ENCODE measurements around the gene ZSCAN12. TPM values are rescaled to one million over a fixed set of nuclear protein-coding genes. Genes with fewer than 3 reads are reported as not detected.
"Not testable (repeated sequence)": the region's sequence is repeated elsewhere in the genome, so short reads cannot be mapped to it uniquely, and the experiment has no call there.

Gene ZSCAN12
- total RNA-seq, 2 donors from 2014 or later: 4.9 to 5.1 TPM

DNA sequence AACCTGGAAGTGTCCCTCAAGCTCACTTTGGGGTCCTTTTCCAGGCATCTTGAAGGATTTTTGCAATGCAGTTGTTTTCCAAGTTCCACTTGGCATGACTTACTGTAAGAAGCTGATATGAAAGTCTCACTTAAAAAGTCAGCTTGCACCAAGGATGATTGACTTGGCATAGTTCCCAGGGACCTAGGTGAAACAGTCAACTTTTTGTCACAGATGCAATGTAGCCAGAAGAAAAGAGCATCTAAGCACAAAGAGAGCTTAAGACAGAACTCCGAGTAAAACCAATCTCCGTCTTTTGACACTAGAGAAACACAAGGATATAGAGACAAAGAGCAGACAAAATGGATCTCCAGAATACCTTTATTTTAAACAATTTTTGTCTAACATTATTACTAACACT is 2.6 kb upstream of the ZSCAN12 start:
- no peak for ATAC-seq
- DNase-seq: no peak

GRCh38 chr6:28401172-28401571 is 1.6 kb upstream of the ZSCAN12 start:
- no peak for ATAC-seq

More for the DNA sequence above, 2.6 kb upstream of the ZSCAN12 start:
- intact Hi-C loops (cut with DNase I, micrococcal nuclease): no loop called here

DNA sequence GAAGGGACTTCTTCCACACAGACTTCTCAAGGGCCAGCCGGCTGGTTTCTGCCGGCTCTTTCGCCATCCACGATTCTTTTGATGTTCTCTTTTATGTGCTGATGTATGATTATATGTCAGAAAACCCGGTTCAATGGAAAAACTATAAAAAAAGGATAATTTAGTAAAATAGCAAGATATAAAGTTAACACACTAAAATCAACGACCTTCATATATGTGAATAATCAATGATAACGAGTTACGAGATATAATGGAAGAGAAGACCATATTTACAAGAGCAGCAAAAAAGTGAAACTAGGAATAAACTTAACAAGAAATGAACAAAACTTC is 540 bp upstream of the ZSCAN12 start:
- intact Hi-C loops (cut with DNase I, micrococcal nuclease): no loop called here
- DNase-seq (no peak), ATAC-seq (no peak)

More at GRCh38 chr6:28401172-28401571, 1.6 kb upstream of the ZSCAN12 start:
- DNase-seq: no peak
- intact Hi-C loops (cut with DNase I, micrococcal nuclease): no loop called here

DNA sequence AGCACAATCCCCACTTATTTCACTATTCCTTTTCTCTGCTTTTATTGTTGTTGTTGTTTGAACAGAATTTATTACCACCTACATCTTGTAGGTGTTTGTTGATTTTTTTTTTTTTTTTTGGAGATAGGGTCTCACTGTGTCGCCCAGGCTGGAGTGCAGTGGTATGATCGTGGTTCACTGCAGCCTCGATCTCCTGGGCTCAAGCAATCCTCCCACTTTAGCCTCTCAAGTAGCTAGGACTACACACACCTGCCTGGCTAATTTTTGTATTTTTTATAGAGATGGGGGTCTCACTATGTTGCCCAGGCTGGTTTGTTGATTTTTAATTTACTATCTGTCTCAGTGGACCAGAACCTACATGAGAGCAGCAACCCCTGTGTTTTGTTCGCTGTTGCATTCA is 3.6 kb downstream of the ZSCAN12 start:
- DNase-seq: no peak
- ATAC-seq: no peak
- intact Hi-C loops (cut with DNase I, micrococcal nuclease): no loop called here

GRCh38 chr6:28393912-28394662 is 5.5 kb downstream of the ZSCAN12 start:
- no peak for DNase-seq
- intact Hi-C loops (cut with DNase I, micrococcal nuclease): no loop called here
- no peak for ATAC-seq

- DNase-seq (no peak), ATAC-seq (no peak)
- intact Hi-C loops (cut with DNase I, micrococcal nuclease): no loop called here
These were observed 8.9 kb downstream of the ZSCAN12 start for GRCh38 chr6:28390688-28391087.

- intact Hi-C loops (cut with DNase I, micrococcal nuclease): no loop called here
- ATAC-seq (no peak), DNase-seq (no peak)
These were observed 15.4 kb downstream of the ZSCAN12 start for GRCh38 chr6:28384143-28384533.

DNA sequence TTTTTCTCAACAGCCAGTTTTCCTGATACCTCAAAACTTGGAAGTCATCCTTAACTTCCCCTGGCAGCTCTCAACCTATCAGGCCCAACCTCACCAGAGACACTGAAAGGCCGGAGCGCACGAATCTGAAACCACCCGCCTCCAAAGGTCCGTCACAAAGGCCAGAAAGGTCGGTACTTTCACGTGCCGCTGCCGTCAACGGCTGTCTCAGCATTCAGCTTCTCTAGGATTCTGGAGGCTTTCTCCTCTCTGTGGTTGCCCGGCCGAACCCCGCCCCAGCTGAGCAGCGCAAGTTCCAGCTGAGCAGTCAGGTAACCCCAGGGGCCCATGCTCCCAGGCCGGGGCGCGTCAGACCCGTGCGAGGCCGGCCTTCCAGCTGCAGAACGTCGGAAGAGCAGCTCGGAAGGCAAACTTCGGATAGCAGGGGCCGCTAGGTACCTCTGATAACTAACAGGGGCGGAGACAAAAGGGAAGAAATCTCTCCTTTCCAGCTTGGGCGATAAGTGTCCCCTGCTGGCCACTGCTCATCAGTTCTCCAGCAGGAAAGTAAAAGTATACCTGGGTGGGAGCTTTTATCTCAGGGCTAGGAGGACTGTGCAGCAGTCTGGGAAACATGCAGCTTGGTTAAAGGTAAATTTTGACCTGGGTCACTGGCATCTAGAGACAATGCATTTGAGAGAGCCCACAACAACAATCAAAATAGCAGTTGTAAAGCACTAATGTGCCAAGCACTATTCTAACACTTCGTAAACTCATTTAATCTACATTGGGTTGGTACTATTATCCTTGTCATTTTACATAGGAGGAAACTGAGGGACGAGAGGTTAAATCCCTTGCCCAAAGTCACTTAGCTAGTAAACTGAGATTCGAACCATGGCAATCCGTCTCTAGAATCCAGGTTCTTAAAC is 16.1 kb downstream of the ZSCAN12 start:
- DNase-seq (peak; percentile 91 to 94), ATAC-seq (peak; percentile 98)
- intact Hi-C loops (cut with DNase I, micrococcal nuclease): no loop called here

GRCh38 chr6:28380381-28380780 is 19.2 kb downstream of the ZSCAN12 start:
- ATAC-seq: no peak
- intact Hi-C loops (cut with DNase I, micrococcal nuclease): no loop called here

DNA sequence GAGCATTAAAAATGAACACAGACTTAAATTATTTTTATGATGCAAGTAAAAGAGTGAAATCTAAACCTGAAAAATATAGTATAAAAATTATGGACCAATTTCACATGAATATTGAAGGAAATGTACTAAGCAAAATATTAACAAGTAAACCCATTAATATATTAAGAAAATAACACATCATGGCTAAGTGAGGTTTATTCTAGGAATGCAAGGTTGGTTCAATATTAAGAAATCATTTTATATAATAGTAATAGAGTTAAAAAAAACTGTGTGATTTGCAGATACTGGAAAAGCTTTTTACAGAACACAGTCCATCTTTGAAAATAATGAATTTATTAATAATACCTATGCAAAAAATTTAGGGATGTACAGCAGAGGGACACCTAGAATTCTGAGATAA is 20.9 kb downstream of the ZSCAN12 start:
- no peak for ATAC-seq
- DNase-seq: no peak
- intact Hi-C loops (cut with DNase I, micrococcal nuclease): no loop called here

More at GRCh38 chr6:28380381-28380780, 19.2 kb downstream of the ZSCAN12 start:
- DNase-seq: no peak

DNA sequence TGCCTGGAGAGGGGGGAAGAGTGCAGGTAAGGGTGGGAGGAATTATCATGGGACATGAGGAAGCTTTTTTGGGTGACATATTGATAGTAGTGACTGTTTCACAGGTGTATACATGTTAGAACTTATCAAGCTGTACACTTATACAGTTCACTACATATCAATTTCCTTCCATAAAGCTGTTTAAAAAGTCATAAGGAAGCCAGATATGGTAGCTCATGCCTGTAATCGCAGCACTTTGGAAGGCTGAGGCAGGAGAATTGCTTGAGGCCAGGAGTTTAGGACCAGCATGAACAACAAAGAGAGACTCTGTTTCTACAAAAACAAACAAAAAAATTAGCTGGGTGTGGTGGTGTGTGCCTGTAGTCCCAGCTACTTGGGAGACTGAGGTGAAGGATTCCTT is 21.7 kb downstream of the ZSCAN12 start:
- ATAC-seq: peak; percentile 87
- intact Hi-C loops (cut with DNase I, micrococcal nuclease): no loop called here

GRCh38 chr6:28373925-28374324 is 25.6 kb downstream of the ZSCAN12 start:
- intact Hi-C loops (cut with DNase I, micrococcal nuclease): no loop called here
- ATAC-seq (no peak), DNase-seq (no peak)

More for the DNA sequence above, 21.7 kb downstream of the ZSCAN12 start:
- DNase-seq: no peak

GRCh38 chr6:28371706-28372451 is 27.7 kb downstream of the ZSCAN12 start:
- ATAC-seq (no peak), DNase-seq (no peak)
- intact Hi-C loops (cut with DNase I, micrococcal nuclease): no loop called here

DNA sequence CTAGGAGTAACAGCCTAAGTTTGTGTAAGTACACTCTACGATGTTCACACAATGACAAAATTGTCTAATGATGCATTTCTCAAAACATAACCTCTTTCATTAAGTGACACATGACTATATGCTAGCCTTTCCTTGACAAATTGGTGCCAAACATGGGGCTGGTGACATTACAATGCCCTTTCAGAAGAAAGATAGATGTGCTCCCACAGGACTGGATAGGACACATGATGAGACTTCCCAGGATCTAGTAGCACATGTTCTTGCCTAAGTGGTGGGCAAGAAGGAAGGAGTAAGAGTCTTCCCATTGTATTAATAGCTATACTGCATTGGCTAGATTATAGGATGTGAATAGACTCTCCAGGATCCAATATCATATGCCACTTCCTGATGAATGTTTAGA is 28.3 kb downstream of the ZSCAN12 start:
- ATAC-seq (no peak), DNase-seq (no peak)
- intact Hi-C loops (cut with DNase I, micrococcal nuclease): no loop called here

GRCh38 chr6:28370440-28370839 is 29.1 kb downstream of the ZSCAN12 start:
- DNase-seq (no peak), ATAC-seq (no peak)
- intact Hi-C loops (cut with DNase I, micrococcal nuclease): no loop called here

DNA sequence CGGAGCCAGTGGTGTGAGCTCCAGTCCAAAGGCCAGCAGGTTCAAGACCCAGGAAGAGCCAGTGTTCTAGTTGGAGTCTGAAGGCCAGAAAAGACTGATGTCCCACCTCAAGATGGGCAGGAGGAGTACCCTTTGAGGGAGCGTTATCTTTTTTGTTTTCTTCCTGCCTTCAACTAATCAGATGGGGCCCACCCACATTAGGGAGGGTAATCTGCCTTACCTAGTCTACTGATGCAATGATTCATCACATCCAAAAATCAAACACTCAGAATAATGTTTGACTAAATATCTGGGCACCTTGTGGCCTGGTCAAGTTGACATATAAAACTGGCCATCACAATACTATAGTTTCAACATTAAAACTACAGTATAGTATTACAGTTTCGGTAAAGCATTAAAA is 30.1 kb downstream of the ZSCAN12 start:
- no peak for ATAC-seq
- no peak for DNase-seq
- intact Hi-C loops (cut with DNase I, micrococcal nuclease): no loop called here

GRCh38 chr6:28368522-28368921 is 31.0 kb downstream of the ZSCAN12 start:
- intact Hi-C loops (cut with DNase I, micrococcal nuclease): no loop called here
- no peak for ATAC-seq
- no peak for DNase-seq

DNA sequence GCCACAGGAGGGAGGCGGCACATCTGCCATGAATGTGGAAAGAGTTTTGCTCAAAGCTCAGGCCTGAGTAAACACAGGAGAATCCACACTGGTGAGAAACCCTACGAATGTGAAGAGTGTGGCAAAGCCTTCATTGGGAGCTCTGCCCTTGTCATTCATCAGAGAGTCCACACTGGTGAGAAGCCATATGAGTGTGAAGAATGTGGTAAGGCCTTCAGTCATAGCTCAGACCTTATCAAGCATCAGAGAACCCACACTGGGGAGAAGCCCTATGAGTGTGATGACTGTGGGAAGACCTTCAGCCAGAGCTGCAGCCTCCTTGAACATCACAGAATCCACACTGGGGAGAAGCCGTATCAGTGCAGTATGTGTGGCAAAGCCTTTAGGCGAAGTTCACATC is 34.0 kb downstream of the ZSCAN12 start:
- DNase-seq; intact Hi-C loops (cut with DNase I, micrococcal nuclease); ATAC-seq: not testable (repeated sequence)

- intact Hi-C loops (cut with DNase I, micrococcal nuclease): no loop called here
- DNase-seq: no peak
- no peak for ATAC-seq
These were observed 38.6 kb downstream of the ZSCAN12 start for GRCh38 chr6:28360961-28361360.
